IPS DF 19.7 (cell line): ENCODE measurements around the gene CAPN11.
"Not testable (repeated sequence)": the region's sequence is repeated elsewhere in the genome, so short reads cannot be mapped to it uniquely, and the experiment has no call there.

ENCODE experiments used
- DNase-seq: peaks from one replicate; pipeline ENCODE4 v3.0.0-alpha.2; 2013; ENCODE audit warnings: low read depth, low spot score

The CAPN11 gene

DNA sequence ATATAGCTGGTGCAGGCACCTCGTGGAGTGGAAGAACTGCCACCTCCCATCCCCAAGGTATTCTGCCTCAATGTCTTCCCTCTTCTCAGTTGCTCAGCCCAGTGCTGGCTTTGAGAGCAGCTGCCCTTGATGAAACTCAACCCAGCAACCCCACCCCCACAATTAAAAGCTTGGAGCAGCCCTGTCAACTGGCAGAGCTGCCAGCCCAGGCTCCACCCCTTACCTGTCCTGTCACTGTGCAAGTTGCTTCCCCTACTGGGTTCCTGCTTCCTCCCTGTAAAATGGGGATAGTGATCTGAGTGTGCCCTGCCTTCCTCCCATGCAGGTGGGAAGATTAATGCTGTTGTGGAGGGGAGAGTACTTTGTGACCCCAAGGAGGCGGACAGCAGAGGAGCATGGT is 26.7 kb upstream of the CAPN11 start:
- no peak for DNase-seq

DNA sequence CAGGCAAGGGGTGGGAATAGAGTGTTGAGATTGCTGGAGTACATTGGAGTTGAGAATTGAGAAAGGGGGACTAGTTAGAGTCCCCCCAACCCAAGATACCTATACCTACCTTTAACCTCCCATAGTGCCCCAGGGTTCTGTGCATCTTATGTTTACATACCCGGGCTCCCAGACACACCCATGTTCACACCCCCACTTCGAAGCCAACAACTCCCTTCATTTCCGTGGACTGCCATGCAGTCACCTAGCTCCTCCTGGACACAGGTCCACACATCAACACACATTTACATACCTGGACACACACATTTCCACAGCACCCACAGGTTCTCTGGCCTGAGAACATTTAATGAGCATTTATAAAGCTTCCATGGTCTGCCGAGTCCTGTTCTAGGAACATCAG is 26.1 kb upstream of the CAPN11 start:
- DNase-seq, result no peak

DNA sequence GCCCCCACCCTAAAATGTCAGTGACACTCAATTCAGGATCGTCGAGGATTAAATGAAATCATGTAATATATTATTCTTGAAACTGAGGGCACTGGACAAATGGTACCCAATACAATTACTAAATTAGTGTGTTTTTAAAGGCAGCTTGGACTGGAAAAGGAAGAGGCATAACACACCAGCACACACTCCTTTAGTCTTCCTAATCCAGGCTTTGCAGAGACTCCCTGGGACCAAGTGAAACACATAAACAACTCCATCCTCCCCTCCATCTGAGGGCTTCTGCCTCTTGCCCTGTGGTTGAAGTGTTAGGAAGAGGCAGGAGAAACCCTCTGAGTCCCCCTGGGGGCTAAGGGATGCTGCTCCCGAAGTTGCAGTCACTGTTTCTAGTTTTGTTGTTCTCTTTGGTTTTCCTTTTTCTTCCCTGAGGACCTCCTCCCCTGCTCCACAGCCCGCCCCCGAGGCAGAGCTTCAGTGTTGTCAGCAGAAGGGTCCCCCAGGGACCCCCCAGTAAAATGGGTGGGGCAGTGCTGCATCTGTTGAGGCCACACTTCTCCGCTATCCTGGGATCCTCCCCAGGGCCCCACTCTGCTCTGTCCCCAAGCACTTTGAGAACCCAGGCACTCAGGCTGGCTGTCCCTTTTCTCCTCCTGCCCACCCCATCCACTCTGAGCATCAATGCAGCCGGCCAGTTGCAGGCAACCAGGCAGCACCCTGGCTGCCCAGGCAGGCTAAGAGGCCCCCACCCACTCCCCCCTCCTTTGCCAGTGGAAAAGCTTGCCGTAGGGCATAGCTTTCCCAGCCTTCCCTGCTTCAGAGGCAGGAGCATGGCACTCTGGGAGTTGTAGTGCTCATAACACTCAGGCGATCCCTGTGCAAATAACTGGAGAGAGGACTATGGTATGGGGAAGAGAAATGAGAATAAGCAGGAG is 25.4 kb upstream of the CAPN11 start:
- DNase-seq, result no peak

- no peak for DNase-seq
These were observed 24.5 kb upstream of the CAPN11 start for GRCh38 chr6:44133981-44134711.

- no peak for DNase-seq
These were observed 23.4 kb upstream of the CAPN11 start for GRCh38 chr6:44135173-44135758.

- no peak for DNase-seq
These were observed 22.7 kb upstream of the CAPN11 start for GRCh38 chr6:44135875-44136274.

GRCh38 chr6:44138717-44139350 is 19.8 kb upstream of the CAPN11 start:
- no peak for DNase-seq

- no peak for DNase-seq
These were observed 19.3 kb upstream of the CAPN11 start for GRCh38 chr6:44139351-44139743.

DNA sequence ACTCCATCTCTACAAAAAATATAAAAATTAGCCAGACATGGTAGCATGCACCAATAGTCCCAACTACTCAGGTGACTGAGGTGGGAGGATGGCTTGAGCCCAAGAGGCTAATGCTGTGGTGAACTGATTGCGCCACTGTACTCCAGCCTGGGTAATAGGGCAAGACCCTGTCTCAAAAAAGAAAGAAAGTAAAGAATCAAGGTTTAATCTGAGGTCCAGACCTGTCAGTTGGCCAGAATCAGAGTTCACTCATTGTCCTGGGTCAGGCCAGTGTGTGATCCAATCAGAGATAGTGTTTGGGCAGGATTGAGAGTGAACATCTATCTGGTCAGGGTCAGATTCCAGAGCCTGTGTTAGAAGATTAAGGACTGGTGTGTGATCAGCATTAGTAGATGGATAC is 15.8 kb upstream of the CAPN11 start:
- DNase-seq, result no peak

DNA sequence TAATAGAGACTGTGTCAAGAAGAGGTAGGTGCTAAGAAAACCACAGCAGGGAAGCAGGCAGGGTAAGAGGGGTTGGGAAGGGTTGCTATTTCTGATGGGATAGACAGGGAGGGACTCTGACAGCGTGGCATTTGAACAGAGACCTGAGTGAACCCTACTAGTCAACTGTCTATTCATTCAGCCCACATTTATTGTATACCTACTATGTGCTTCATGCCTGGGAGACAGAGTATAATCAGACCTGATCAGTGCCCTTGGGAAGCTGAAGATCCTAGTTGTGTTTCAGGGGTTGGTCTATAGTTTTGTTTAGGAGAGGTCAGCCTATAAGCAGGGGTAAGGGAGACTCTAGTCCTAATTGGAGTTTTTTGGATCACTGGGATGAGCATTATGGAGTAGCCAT is 14.9 kb upstream of the CAPN11 start:
- DNase-seq, result no peak

GRCh38 chr6:44144536-44144935 is 14.1 kb upstream of the CAPN11 start:
- not testable (repeated sequence) for DNase-seq

DNA sequence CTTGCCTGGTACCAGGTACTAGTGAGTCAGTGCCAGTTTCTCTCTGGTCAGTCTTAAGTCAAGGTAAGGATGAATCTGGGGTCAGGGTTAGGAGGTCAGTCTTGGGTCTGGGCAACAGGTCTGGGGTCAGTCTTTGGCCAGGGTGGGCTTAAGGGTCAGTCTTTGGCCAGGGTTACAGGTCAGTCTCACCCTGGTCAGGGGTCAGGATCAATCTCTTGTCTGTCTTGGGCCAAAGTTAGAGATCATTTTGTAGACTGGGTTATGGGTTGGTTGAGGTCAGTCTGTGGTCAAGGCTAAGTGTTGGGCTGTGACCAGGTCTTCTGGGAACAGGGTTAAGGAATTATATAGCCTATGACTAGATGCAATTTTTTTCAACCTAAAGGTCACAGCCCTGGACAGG is 12.8 kb upstream of the CAPN11 start:
- DNase-seq, result no peak

GRCh38 chr6:44146685-44147084 is 11.9 kb upstream of the CAPN11 start:
- no peak for DNase-seq

DNA sequence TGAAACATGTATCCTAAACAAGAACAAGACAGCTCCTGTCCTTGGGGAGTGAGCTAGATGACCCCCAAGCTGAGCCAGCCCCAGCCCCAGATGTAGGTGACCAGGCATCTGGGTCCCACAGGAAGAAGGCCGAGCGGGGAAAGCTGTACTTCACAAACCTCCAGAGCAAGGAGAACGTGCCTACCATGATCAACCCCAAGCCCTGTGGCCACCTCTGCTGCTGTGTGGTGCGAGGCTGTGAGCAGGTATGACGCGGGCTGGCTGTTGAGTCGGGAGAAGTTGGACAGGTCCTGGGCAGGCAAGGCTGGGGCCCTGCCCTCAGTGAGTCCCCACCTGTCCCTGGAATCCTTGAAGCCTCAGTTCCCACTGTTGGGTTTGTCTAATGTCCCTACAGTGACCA is 11.4 kb upstream of the CAPN11 start:
- no peak for DNase-seq

- DNase-seq, result no peak
These were observed 10.3 kb upstream of the CAPN11 start for GRCh38 chr6:44148306-44148705.

GRCh38 chr6:44149369-44150012 is 9.1 kb upstream of the CAPN11 start:
- no peak for DNase-seq

GRCh38 chr6:44150317-44150917 is 8.2 kb upstream of the CAPN11 start:
- no peak for DNase-seq

DNA sequence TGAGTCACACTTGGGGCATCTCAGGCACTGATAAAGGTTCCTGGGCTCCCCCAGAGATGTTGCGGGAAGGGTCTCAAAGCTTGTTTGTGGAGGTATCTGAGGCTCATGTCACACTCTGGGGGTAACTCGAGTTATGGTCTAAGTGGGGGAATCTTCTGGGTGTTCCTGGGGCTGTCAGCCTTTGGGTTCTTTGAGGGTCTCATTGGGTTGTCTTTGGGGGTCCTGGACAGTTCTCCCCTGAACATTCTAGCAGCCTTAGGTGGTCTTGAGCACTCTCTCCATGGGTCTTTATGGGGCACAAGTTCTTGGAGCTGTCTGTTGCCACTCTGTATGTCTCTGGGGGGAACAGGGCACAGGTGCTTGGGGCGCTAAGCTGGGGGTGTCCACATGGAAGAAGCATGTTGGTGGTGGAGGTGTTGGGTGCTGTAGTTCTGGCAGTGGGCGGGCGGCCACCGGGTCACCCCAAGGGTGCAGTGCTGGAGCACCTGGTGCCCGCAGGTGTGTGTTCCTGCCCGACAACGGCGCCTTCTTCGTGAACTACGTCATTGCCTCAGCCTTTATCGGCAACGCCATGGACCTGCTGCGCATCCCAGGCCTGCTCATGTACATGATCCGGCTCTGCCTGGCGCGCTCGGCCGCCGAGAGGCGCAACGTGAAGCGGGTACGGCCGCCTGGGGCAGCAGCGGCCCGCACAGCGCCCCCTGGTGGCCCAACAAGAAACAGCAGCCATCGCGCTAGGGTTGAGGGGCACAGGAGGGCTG is 7.1 kb upstream of the CAPN11 start:
- no peak for DNase-seq

DNA sequence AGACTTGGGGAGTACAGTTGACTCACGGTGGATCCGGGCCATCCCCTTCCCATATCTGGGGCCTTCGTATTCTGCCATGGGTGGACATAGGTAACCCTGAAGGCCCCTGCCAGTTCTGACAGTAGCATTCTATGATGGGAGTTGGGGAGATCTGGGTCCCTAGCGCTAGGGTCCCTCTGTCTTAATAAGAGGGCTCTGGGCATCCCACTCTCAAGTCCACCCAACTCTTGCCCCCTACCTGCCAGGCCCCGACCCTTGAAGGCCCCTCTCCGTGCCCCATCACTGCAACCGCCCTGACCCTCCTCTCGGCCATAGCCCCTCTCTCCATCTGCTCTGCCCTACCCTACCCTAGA is 6.5 kb upstream of the CAPN11 start:
- no peak for DNase-seq

- DNase-seq, result no peak
These were observed 6.1 kb upstream of the CAPN11 start for GRCh38 chr6:44152533-44152932.

GRCh38 chr6:44154067-44154466 is 4.6 kb upstream of the CAPN11 start:
- no peak for DNase-seq
